Measurements from ENCODE around the gene TCTN3. TPM values are rescaled to one million over a fixed set of nuclear protein-coding genes. Genes with fewer than 3 reads are reported as not detected.
"Not testable (repeated sequence)": the region's sequence is repeated elsewhere in the genome, so short reads cannot be mapped to it uniquely, and the experiment has no call there.

The TCTN3 gene
- total RNA-seq, 1 donor from 2014 or later = 28.6 TPM

DNA sequence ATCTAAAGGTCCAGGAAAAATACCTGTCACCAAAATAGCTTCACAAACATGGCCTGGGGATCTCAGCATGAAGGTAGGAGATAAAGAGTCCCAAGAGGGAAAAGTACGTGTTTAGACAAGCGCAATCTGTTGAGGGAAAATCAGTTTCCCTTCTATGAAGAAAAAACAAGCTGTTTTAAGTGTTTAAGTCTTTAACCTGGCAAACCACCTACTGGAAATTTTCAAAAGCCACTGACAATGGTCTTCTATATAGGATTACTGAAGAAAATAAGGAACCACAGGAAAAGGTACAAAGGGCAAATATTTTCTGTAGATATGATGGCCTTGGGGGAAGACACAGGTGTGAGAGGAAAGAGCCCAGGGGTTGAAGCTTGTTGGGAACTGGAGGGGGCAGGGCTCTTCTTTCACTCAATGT lies 58.4 kb downstream of the TCTN3 start:
- DNase-seq (ENCODE audit: low read depth, low spot score) = no peak

DNA sequence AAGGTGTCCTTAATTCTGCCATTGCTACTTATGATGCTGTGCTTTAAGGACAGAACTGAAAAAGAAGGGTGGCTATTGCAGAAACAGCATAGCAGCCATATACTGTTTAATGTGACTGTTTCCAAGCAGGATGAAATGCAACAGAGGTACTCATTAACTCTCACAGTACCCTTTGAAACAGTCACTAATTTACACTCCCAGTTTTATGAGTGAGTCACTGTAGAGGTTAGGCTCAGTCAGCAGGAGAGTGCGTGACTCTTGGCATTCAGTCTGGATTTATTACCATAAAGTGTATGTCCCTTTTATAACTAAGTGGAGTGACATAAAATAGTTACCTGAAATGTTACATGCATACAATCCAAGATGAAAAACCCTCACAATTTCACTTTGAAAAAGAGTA lies 64.9 kb downstream of the TCTN3 start:
- no peak for DNase-seq (ENCODE audit: low read depth, low spot score)

GRCh38 chr10:95626500-95626899 lies 67.2 kb downstream of the TCTN3 start:
- DNase-seq (ENCODE audit: low read depth, low spot score) = no peak

- DNase-seq (ENCODE audit: low read depth, low spot score) = not testable (repeated sequence)
Observed at GRCh38 chr10:95620415-95620814, 73.3 kb downstream of the TCTN3 start.

DNA sequence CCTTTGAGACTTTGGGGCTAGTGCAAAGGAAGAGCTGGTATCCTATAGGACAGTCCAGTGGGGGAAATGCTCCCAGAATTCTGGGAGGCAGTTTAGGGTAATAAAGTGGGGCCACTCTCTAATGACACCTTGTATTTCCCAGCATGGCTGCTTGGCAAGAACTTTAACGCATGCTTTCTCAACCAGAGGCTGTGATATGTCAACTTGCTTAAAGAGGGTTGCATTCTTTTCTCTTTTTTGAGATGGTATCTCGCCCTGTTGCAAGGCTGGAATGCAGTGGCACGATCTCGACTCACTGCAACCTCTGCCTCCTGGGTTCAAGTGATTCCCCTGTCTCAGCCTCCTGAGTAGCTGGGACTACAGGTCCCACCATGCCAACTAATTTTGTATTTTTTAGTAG lies 75.6 kb downstream of the TCTN3 start:
- no peak for DNase-seq (ENCODE audit: low read depth, low spot score)

DNA sequence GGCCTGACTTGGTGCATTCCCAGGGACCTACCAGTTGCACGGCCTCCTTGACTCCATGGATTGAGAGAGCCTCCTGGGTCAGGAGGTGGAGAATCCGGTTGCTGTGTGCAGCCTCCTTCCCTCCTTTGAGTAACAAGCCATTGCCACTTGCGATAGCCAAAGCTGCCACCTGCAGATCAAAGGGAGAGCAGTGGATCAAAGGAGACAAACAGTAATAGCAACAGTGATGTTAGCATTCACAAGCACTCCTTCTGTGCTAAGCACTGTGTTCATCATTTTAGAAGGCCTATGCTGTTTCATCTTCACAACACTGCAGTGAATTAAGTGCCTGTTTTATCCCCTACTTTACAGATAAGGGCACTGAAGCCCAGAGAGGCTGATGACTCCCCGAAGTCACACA lies 77.3 kb downstream of the TCTN3 start:
- no peak for DNase-seq (ENCODE audit: low read depth, low spot score)

Other genes starting within 250 kb of the TCTN3 start
- 0.26 and 3.9 TPM in 2 replicates for gene SORBS1, start 132.6 kb downstream of the TCTN3 start, total RNA-seq
- gene ALDH18A1, start 37.2 kb downstream of the TCTN3 start, total RNA-seq = 110 and 126 TPM in 2 replicates
- 5.7 and 6.4 TPM in 2 replicates for gene ENTPD1, start 62.2 kb upstream of the TCTN3 start, total RNA-seq
- gene CC2D2B, start 214.0 kb upstream of the TCTN3 start, total RNA-seq = 0.04 and 0.20 TPM in 2 replicates

Measured in pulmonary artery endothelial cell (primary cell).